ENCODE data around the gene POLR3K.

Gene POLR3K

GRCh38 chr16:78444-79150 lies 25.2 kb upstream of the POLR3K start:
- peak in 3 of 4 experiments; percentile 41 to 65 (median 48) for DNase-seq

- peak; percentile 90 to 95 (median 92) for DNase-seq
Observed at GRCh38 chr16:77807-78443, 24.5 kb upstream of the POLR3K start, which contains the start of gene MPG. TSS of gene MPG (plus strand) at chr16:78225. CDS start at chr16:78310, 85 bp downstream.

DNA sequence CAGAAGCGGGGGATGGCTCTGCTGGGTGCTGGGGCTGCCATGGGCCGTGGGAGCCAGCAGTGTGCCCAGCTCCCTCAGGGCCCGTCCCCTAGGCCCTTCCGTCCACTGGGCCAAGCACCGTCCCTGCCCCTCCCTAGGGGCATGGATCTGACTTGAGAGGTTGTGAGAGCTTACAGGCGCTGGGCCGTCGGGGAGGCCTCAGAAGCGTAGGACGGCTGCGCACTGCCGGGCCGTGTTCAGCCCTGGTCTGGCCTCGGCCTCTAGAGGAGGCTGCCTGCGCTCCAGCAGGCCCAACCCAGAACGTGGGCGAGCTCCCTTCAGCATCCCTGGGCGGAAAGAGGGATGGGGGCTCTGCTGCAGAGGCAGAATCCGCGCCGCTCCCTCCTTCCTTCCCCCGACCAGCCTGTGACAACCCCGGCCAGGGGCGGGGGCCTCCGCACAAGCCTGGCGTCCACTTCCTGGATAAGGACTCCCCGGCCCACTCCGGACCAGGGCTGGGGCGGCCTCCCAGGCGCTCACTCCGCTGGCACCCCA lies 23.9 kb upstream of the POLR3K start:
- DNase-seq = peak; percentile 53 to 74 (median 67)

DNA sequence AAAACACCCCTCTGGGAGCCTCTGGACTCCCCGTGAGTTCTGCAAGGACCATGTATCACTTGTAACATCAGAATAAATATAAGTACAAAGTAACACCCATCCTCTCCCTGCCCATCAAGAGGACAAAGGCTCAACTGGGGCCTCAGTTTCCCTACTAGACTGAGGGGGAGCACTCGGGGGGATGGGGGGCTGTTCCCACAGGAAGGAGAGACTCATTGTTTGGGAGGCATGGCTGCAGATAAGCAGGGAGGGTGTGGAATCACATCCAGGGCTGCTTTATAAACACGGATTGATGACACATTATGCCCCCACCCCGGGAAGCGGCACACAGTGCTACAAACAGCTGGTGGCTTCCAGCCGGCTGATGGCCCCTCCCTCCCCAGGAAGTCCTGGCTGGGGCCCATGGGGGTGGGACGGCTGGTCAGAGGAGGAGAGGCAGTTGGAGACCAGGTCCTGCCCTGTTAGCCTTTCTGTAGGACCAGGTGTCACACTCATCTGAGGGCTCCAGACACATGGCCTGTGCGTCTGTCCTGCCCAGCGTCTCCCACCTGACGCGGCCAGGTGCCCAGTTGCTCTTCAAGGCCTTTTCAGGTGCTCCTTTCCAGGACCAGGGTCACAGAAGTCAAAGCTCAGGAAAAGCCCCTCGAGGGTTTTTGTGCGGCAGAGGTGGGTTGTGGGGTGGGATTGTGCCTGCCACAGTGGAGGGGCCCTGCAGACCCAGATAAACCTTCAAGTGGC lies 23.3 kb upstream of the POLR3K start:
- peak; percentile 36 to 65 (median 48) for DNase-seq

DNA sequence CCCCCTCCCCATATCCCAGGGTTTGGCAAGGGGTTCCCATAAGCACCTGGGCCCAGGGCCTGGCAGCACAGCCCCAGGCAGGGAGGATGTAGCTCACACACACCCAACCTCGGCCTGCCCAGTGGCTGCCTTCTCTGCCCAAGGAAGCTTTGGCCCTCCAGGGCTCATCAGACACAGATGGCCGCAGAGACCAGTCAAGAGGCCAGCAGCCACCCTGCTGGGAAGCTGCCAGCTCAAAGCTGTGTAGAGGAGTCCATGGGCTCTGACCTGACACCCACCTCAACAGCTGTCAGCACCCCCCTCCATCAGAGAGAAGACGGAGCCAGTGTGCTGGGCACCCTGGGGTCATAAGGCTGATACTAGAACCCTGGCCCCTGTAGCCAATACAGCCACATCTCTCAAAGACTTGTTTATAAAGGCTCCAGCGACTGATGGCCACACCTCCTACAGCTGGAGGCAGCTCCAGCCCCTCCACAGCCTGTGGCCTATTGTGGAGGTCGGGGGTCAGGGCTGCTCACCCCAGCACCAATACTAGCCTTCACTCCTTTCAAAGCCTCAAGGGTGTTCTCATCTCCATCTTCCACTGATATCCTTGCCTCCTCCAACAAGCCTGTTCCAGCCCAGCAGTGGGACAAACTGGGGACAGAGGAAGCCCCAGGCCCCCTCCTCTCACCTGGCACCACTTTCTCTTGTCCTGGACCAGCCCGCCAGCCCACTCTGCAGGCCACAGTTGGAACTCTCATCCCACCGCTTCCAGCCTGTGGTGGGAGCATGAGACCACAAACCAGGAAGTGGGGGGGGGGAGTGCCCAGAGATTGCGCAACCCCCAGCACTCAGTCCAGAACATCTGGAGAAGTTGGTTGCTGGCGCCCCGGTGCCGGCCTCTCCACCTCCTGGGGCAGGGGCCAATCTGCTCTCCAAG lies 22.4 kb upstream of the POLR3K start:
- peak; percentile 80 to 90 (median 86) for DNase-seq

DNA sequence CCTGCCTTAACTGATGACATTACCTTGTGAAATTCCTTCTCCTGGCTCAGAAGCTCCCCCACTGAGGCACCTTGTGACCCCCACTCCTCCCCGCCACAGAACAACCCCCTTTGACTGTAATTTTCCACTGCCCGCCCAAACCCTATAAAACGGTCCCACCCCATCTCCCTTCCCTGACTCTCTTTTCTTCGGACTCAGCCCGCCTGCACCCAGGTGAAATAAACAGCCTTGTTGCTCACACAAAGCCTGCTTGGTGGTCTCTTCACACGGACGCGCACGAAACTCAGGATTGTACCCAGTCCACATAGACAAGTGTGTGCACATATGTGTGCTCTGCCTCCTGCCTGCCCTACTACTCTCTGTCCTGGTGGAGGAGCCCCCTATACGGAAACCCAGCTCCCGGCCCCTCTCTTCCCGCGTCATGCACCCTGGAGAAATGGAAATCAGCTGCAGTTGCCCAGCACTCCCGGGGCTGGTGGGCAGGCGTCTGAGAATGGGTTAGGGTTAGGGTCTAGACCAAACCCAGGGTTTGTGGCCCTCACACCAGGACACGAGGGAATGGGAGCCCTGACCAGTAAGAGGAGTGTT lies 21.4 kb upstream of the POLR3K start:
- no peak for DNase-seq

DNA sequence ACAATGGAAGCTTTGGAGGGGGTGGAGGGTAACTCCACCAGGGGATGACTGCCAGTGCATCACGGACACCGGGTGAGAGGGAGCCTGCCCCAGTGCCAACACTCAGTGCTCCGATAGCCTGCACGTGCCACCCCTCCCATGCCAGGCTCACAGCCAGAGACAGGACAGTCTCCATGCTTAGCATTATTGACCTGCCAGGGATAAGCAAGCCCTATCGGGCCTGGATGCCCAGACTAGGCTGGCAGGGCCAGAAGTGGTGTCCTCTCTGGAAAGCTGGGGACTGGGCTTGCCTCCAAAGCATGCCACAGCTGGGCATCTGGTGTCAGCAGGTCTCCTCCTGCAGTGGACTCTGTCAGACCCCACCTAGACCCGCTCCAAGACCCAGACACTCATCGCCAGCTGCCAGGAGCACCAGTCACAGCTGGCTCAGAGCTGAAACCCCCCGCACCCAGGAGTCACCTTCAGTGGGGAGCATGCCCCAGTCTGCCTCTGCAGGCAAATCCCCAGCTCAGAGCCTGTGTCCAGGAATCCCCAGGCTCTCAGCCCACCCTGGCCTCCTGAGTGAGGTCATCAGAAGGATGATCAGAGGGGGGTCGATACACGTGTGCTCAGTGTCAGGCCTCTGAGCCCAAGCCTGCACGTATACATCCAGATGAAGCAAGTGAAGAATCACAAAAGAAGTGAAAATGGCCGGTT lies 20.8 kb upstream of the POLR3K start:
- DNase-seq = no peak

DNA sequence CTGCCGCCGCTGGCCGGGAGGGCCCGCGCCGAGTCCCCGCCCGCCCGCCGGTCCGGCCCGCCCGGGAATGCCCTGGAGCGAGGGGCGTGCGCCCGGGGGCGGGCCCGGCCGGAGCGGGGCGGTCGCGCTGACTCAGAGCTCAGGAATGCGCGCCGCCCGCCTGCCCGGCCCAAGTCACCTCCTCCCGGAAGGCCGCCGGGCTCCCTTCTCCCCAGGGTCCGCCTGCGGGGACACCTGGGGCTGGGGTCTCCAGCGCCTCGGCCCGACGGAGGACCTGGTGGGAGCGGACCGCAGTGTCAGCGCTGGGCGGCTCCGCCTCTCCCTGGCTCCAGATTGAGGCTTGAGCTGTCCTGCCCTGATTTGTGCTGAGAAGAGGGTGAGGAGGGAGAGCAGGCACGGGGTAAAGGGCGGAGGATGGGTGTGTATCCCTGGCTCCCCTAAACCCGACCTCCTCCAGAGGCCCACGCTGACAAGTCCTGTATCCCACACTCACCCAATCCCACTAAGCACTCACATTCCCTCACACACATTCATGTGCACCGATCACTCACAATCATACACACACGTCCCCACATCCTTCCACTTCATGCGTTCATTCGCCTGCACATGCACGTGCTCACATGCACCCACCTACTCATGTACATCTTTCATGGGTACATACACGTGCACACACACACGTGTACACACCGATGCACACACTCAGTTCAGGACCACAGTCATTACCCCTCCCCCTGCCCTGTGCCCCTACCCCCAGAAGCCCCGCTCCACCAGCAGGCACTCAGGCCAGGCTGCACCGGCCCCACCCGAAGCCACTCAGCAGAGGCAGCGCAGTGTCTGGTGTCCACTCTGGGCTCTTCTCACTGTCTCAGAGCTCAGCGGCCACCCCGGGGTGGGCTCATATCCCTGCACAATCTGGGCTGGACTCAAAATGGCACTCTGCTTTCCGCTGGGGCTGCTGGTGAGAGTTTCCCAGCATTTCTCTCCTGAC lies 19.4 kb upstream of the POLR3K start, which contains the start of gene RHBDF1:
Gene RHBDF1 (minus strand): TSS at position 71 of the 988 bp plus-strand sequence. CDS start 7,616 bp downstream, outside the sequence.
- DNase-seq = peak in 3 of 4 experiments; percentile 53 to 86 (median 79)

DNA sequence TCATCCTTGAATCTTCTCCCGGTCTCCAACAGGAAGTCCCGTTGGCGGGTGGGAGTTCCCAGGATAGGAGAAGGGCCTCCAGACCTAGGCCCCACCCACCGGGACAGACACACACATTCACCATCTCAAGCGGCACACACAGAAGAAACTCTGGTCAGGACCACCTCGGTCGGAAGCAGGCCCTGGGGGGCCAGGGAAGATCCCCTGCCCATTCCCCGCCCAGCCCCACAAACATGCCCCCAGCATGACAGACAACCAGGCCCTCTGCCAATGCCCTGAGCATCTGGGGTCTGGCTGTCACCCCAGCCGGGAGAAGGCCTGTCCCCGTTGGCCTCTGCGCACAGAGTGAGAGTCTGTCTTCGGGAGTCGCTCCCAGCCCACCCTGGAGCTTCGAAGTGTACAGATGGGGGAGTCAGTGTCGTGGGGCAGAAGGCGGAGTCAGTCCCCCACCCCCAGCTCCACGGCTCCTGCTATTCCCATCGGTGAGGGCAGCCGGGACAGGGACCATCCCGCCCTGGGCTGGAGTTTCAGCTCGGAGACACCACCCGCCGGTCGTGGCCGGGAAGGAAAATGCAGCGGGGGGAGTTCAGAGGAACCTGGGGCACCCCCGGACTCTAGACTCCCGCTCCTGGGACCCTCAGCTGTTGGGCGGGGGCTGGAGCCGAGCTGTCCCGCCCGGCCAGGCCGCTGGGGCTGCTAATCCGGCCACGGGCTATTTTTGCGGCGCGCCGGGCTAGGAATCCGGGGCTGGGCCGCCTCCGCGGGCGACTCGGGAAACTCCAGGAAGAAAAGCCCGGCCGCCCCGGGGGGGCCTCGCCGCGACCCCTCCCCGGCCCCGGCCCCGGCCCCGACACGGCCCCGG lies 18.4 kb upstream of the POLR3K start:
- DNase-seq = peak in 2 of 4 experiments; percentile 37 to 55

- DNase-seq = no peak
Observed at GRCh38 chr16:71210-71539, 17.8 kb upstream of the POLR3K start.

GRCh38 chr16:69181-69580 lies 15.8 kb upstream of the POLR3K start:
- DNase-seq = no peak

GRCh38 chr16:67884-68789 lies 14.7 kb upstream of the POLR3K start:
- no peak for DNase-seq

- no peak for DNase-seq
Observed at GRCh38 chr16:67183-67791, 13.9 kb upstream of the POLR3K start.

DNA sequence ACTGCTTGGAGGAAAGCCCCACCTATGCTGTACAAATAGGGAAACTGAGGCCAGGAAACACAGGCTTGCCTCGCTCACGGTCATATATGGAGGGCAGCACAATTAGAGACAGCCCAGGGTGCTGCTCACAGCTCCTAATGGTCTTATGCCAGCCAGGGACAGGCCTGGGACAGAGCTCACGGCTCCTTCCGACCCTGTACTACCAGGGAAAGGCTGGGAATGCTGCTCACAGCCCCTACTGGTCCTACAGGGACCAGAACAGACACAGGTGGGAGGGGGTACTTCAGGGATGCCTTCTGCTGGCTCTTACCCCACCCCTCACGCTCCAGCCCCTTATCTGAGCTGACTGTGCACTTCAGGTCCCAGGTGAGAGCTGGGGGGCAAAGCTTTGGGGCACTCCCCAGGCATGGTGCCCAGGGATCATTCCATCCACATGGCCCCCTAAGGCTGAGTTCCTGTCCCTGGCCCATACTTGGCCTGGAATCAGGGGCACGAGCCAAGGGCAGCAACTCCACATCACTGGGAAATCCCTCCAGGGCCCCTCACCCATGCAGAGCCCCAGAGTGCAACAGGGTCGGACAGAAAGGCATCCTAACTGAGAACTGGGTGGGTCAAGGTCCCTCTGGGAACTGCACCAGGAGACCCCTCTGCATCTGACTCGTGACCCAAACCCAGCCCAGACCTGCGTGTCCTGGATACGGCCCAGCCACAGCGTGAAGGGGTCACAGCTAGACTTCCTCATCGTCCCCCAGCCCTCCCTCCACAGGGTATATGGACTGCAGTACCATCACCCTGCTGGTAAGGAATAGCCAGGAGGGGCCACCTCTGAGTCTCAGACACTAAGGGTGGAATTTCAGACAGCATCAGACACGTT lies 13.1 kb upstream of the POLR3K start:
- DNase-seq = no peak

DNA sequence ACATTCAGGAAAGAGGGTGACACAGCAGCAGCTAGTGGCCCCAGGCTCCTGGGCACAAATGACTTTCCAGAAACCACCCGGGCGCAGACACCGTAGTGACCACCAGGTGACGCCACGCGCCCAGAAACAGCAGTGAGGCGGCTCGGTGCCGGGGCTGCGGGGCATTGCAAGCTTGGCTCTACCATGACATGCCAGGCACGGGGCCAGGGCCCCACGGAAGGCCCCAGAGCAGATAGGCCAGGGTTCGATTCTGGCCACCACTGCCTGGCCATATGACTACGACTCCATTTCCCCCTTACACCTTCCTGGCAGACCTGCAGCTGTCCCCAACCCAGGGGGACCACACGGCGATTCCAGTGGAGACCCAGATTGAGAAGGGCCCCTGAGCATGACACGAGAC lies 12.3 kb upstream of the POLR3K start:
- DNase-seq = peak; percentile 87 to 94 (median 92)

DNA sequence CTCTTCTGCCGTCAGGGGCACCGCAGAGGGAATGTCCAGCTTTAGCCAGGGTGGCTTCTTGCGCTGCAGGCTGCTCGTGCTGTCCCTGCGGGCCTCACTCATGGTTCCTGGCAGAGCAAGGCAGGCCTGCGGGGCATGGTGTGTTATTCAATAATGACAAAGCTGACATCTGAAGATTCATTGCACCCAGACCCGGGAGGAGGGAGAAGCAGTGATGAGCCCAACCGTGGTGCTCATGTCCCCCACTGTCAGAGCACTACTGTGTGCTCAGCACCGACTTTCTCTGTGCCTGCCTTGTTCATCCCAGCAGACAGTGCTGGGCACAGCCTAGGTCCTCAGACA lies 11.5 kb upstream of the POLR3K start:
- no peak for DNase-seq

All from suppressor macrophage (primary cell).